Measurements from ENCODE around the gene OR6B2. TPM values are rescaled to one million over a fixed set of nuclear protein-coding genes. Genes with fewer than 3 reads are reported as not detected.

OR6B2 gene
- total and polyA plus RNA-seq, 8 donors: not detected

DNA sequence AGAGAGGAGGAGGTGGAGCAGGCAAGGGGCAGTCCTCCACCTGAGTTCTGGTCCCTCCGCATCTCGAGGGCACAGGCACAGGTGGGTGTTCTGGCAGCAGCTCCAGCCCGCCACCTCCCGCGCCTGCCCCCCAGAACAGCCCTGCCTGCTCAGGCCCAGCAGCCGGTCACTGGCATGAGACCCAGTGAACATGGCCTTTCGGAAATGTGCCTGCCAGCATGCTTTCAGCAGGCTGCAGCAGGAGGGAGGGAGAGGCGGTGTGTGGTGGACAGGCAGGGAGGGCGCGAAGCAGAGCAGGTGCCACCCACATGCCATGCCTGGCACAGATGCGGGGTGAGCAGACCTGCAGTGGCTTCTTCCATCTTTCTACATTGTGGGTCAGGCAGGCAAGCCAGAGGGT, 26.4 kb upstream of the OR6B2 start:
- intact Hi-C loops (cut with DNase I): no loop called here
- peak in 1 of 4 donors; percentile 58 for DNase-seq
- no peaks in the 10 kb centered on the region for H3K4me1 ChIP-seq
- no peaks in the 10 kb centered on the region for H3K36me3 ChIP-seq
- no peak overlapping the region for H3K27ac ChIP-seq
- H3K27me3 ChIP-seq: peaks cover 5 to 78% of the 10 kb centered on the region in 2 donors
- no peaks in the 10 kb centered on the region for H3K9me3 ChIP-seq
- TF ChIP-seq, protein P1, sequence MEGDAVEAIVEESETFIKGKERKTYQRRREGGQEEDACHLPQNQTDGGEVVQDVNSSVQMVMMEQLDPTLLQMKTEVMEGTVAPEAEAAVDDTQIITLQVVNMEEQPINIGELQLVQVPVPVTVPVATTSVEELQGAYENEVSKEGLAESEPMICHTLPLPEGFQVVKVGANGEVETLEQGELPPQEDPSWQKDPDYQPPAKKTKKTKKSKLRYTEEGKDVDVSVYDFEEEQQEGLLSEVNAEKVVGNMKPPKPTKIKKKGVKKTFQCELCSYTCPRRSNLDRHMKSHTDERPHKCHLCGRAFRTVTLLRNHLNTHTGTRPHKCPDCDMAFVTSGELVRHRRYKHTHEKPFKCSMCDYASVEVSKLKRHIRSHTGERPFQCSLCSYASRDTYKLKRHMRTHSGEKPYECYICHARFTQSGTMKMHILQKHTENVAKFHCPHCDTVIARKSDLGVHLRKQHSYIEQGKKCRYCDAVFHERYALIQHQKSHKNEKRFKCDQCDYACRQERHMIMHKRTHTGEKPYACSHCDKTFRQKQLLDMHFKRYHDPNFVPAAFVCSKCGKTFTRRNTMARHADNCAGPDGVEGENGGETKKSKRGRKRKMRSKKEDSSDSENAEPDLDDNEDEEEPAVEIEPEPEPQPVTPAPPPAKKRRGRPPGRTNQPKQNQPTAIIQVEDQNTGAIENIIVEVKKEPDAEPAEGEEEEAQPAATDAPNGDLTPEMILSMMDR (IDR thresholded peaks at IDR 0.05): no peak
- no peak for ATAC-seq
- no peak overlapping the region for H3K4me3 ChIP-seq

GRCh38 chr2:240055177-240055917, 25.1 kb upstream of the OR6B2 start:
- Histone ChIP-seq H3K4me1 (no peaks in the 10 kb centered on the region), H3K27me3 (peaks cover 5 to 91% of the 10 kb centered on the region in 2 donors), H3K36me3 (no peaks in the 10 kb centered on the region), H3K27ac (no peak overlapping the region), H3K4me3 (no peak overlapping the region), H3K9me3 (no peaks in the 10 kb centered on the region)
- ATAC-seq (no peak), DNase-seq (peak in 1 of 4 donors; percentile 57)
- TF ChIP-seq, protein P1 (IDR thresholded peaks at IDR 0.05): no peak
- intact Hi-C loops (cut with DNase I): no loop called here

DNA sequence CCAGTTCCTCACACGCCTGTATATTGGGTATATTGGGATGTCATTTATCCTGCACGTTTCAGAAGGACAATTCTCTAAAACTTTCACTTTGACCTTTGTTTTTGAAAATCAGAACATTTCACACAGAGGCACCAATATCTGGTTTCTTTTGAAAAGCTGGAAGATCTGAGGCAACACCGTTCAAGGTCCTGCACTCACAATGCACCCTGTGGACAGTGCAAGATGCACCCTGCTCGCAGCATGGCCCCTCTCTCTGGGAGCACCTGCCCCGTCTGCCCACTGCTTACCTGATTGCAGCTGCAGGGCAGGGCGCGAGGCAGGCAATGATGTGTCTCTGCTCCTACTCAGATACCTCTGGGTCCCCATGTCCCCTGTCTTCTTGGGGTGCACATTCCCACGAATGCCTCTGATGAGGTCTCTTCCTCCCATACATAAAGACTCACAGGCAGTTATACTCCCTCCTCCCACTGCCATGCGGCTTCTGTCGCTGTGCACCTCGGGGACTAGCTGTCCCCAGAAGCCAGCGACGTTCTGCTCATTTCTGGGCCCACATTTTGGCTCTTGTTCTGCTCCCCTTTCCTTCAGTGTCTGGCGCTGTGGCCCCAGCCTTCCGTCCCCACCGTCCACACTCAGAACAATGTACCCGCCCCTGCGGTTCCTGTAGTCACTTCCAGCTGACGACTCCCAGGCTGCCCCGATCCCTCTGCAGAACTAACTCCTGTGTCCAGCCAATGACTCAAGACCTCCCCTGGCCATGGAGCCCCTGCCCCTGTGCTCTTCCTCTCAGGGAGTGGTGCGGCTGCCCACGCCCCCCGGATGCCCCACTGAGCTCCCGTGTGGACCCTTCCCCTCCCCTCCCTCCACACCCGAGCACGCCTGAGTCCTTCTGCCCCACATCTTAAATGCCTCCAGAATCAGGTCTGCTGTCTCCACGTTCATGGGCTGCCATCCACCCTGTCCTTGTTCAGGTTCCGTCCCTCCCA, 23.2 kb upstream of the OR6B2 start, which contains the start of gene OR6B3:
TSS of gene OR6B3 (minus strand) at position 349 of the 983 bp plus-strand sequence.
- no peak within 1 kb of the TSS for H3K27ac ChIP-seq
- TF ChIP-seq, protein P1 (IDR thresholded peaks at IDR 0.05): no peak
- no peaks in the 10 kb centered on the region for H3K36me3 ChIP-seq
- H3K9me3 ChIP-seq: no peaks in the 10 kb centered on the region
- intact Hi-C loops (cut with DNase I): no loop called here
- ATAC-seq (no peak), DNase-seq (peak in 1 of 4 donors; percentile 65)
- H3K4me1 ChIP-seq: no peaks in the 10 kb centered on the region
- peaks cover 5 to 96% of the 10 kb centered on the region in 2 donors for H3K27me3 ChIP-seq
- no peak within 1 kb of the TSS for H3K4me3 ChIP-seq

DNA sequence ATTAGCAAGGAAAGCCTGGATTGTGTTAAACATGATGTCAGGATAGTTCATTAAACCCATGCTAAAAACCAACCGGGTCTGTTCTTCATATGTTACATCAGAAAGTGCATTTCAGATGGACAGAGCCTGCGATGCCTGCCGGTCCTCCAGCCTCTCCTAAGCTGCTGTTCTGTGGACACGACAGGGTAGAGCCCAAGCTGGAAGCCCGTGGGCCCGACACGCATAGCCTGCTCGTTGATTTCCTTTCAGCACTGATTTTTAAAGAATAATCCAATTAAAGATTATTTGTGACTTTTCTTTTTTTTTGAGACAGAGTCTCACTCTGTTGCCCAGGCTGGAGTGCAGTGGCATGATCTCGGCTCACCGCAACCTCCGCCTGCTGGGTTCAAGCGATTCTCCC, 22.3 kb upstream of the OR6B2 start:
- H3K27ac ChIP-seq: no peak overlapping the region
- H3K4me1 ChIP-seq: no peaks in the 10 kb centered on the region
- no peaks in the 10 kb centered on the region for H3K9me3 ChIP-seq
- DNase-seq (peak in 1 of 4 donors; percentile 55), ATAC-seq (no peak)
- H3K36me3 ChIP-seq: no peaks in the 10 kb centered on the region
- TF ChIP-seq, protein P1 (IDR thresholded peaks at IDR 0.05): no peak
- H3K4me3 ChIP-seq: no peak overlapping the region
- peaks cover 5 to 96% of the 10 kb centered on the region in 2 donors for H3K27me3 ChIP-seq
- intact Hi-C loops (cut with DNase I): no loop called here

GRCh38 chr2:240051697-240052096, 21.5 kb upstream of the OR6B2 start:
- no peak for ATAC-seq
- no peaks in the 10 kb centered on the region for H3K4me1 ChIP-seq
- TF ChIP-seq, protein P1 (IDR thresholded peaks at IDR 0.05): no peak
- DNase-seq: no peak
- intact Hi-C loops (cut with DNase I): no loop called here
- H3K27me3 ChIP-seq: peaks cover 5 to 88% of the 10 kb centered on the region in 2 donors
- H3K27ac ChIP-seq: no peak overlapping the region
- no peaks in the 10 kb centered on the region for H3K36me3 ChIP-seq
- no peaks in the 10 kb centered on the region for H3K9me3 ChIP-seq
- H3K4me3 ChIP-seq: no peak overlapping the region

All from left lung (tissue), 10 donors.